HG02840 (cell line): ENCODE data around the gene LILRA6.
A peak's percentile ranks its signal among the peaks of the same experiment; 100 is the strongest.
"Not testable (repeated sequence)": the region's sequence is repeated elsewhere in the genome, so short reads cannot be mapped to it uniquely, and the experiment has no call there.

Experiments
- ATAC-seq: cut with Tn5 transposase; IDR thresholded peaks from one replicate; pipeline ENCODE4 v1.9.1; 2021; ENCODE audit warnings: mild to moderate bottlenecking, moderate library complexity, moderate number of reproducible peaks; ENCODE audit not compliant: unreplicated experiment, low FRiP score

The LILRA6 gene

GRCh38 chr19:54239491-54240371 lies 2.9 kb downstream of the LILRA6 start:
- not testable (repeated sequence) for ATAC-seq

GRCh38 chr19:54233941-54234340 lies 8.6 kb downstream of the LILRA6 start:
- ATAC-seq, result no peak

GRCh38 chr19:54231077-54231931 lies 11.3 kb downstream of the LILRA6 start:
- ATAC-seq, result peak; percentile 63

- no peak for ATAC-seq
These were observed 12.6 kb downstream of the LILRA6 start for GRCh38 chr19:54230031-54230430.

GRCh38 chr19:54229146-54229545 lies 13.4 kb downstream of the LILRA6 start:
- no peak for ATAC-seq

GRCh38 chr19:54224619-54225018 lies 18.0 kb downstream of the LILRA6 start:
- ATAC-seq, result not testable (repeated sequence)

GRCh38 chr19:54223937-54224281 lies 18.7 kb downstream of the LILRA6 start:
- ATAC-seq, result not testable (repeated sequence)

- not testable (repeated sequence) for ATAC-seq
These were observed 19.2 kb downstream of the LILRA6 start for GRCh38 chr19:54223277-54223936.

GRCh38 chr19:54222474-54223276 lies 19.9 kb downstream of the LILRA6 start, which contains the start of gene LILRB3:
Gene LILRB3 (minus strand): TSS chr19:54223007. CDS start chr19:54222976, 31 bp downstream.
- ATAC-seq, result not testable (repeated sequence)

- not testable (repeated sequence) for ATAC-seq
These were observed 20.6 kb downstream of the LILRA6 start for GRCh38 chr19:54221947-54222346.

- ATAC-seq, result not testable (repeated sequence)
These were observed 22.9 kb downstream of the LILRA6 start for GRCh38 chr19:54219702-54220101.

- ATAC-seq, result no peak
These were observed 23.5 kb downstream of the LILRA6 start for GRCh38 chr19:54218960-54219661.

GRCh38 chr19:54218259-54218658 lies 24.3 kb downstream of the LILRA6 start:
- ATAC-seq, result no peak

- ATAC-seq, result not testable (repeated sequence)
These were observed 24.9 kb downstream of the LILRA6 start for GRCh38 chr19:54217517-54218247.

- no peak for ATAC-seq
These were observed 25.7 kb downstream of the LILRA6 start for GRCh38 chr19:54216869-54217268.

- not testable (repeated sequence) for ATAC-seq
These were observed 27.9 kb downstream of the LILRA6 start for GRCh38 chr19:54214734-54215133.

- not testable (repeated sequence) for ATAC-seq
These were observed 28.4 kb downstream of the LILRA6 start for GRCh38 chr19:54214217-54214616.

- ATAC-seq, result no peak
These were observed 31.4 kb downstream of the LILRA6 start for GRCh38 chr19:54211235-54211634.
